Astrocyte (in vitro differentiated cells and primary cell): Measurements from ENCODE around the gene KCND2.

ENCODE experiments used
- CTCF ChIP-seq: IDR thresholded peaks from 2 replicates; pipeline ENCODE4 v1.5.1; 2011; ENCODE audit warnings: low read depth, mild to moderate bottlenecking, inconsistent platforms, low read length, moderate library complexity; ENCODE audit not compliant: insufficient read depth
- EZH2 ChIP-seq: IDR thresholded peaks from 2 replicates; pipeline ENCODE4 v1.6.1; 2012; ENCODE audit warnings: mild to moderate bottlenecking, low read length, inconsistent platforms; ENCODE audit not compliant: insufficient read depth

GRCh38 chr7:120521761-120522737 lies 249.1 kb downstream of the KCND2 start:
- TF ChIP-seq CTCF (no peak), EZH2 (no peak)
